ENCODE results near the gene TRA2A.

- no peak for TF ChIP-seq POLR2A (IDR thresholded peaks at IDR 0.05)
- TF ChIP-seq CTCF (IDR thresholded peaks at IDR 0.05): no peak
Measured at GRCh38 chr7:23533238-23533604, 1.4 kb upstream of the TRA2A start.

Measured in testis (tissue), 2 donors.